Measurements from ENCODE around the gene IKZF2. TPM values are rescaled to one million over a fixed set of nuclear protein-coding genes. Genes with fewer than 3 reads are reported as not detected.

The IKZF2 gene
- total RNA-seq, 1 donor from 2014 or later = 4.0 TPM

DNA sequence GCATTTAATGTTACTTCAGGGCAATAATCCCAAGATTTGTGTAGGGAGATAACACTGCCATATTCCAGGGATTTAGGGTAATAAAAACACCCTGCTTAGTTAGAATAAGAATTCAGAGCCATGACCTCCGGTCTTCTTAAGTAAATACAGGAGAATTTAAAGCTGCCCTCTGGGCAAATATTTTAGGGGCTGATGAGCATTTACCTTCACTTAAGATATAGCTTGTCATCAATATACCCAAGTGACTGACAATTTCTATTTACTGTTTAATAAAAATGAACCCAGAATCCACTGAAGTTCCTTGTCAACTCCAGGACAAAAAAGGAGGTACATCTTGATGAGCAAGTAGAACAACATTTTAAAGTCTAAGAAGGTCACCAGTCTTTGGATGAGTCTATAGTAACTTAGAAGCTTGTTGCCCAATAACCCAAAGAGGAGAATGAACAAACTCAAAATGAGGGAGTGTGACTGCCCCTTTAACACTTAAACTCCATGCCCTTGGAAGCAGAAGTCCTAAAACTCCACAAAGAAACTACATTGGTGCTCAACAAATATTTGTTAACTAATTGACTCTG lies 24.3 kb upstream of the IKZF2 start:
- H3K27me3 Mint-ChIP-seq (ENCODE audit: unreplicated experiment) = no peaks in the 10 kb centered on the region
- no peaks in the 10 kb centered on the region for H3K9me3 Mint-ChIP-seq (ENCODE audit: unreplicated experiment)
- H3K4me3 Mint-ChIP-seq (ENCODE audit: unreplicated experiment) = no peak overlapping the region
- TF ChIP-seq, protein P1, sequence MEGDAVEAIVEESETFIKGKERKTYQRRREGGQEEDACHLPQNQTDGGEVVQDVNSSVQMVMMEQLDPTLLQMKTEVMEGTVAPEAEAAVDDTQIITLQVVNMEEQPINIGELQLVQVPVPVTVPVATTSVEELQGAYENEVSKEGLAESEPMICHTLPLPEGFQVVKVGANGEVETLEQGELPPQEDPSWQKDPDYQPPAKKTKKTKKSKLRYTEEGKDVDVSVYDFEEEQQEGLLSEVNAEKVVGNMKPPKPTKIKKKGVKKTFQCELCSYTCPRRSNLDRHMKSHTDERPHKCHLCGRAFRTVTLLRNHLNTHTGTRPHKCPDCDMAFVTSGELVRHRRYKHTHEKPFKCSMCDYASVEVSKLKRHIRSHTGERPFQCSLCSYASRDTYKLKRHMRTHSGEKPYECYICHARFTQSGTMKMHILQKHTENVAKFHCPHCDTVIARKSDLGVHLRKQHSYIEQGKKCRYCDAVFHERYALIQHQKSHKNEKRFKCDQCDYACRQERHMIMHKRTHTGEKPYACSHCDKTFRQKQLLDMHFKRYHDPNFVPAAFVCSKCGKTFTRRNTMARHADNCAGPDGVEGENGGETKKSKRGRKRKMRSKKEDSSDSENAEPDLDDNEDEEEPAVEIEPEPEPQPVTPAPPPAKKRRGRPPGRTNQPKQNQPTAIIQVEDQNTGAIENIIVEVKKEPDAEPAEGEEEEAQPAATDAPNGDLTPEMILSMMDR (IDR thresholded peaks at IDR 0.05; ENCODE audit: unreplicated experiment) = no peak
- no peaks in the 10 kb centered on the region for H3K36me3 Mint-ChIP-seq (ENCODE audit: low read depth, unreplicated experiment)
- H3K4me1 Mint-ChIP-seq (ENCODE audit: unreplicated experiment) = no peaks in the 10 kb centered on the region
- H3K27ac Mint-ChIP-seq (ENCODE audit: unreplicated experiment) = no peak overlapping the region
- no peak for DNase-seq (ENCODE audit: low spot score)

DNA sequence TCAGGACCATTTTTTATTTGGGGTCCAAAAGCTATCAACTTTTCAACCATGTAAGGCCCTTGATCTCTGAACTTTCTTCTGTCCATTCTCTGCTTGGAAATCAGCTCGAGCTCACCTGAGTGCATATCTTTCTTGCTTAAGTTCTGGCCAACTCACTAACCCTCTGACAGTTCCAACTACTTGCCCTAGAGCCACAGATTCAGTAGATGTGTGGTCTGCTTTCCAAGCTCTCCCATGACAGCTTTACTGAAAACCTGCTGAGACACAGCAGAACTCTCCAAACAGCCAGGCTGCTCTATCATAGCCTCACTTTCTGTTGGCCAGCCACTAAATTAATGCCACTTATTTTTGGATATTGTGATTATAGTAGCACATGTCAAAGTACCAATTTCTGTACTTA lies 21.2 kb upstream of the IKZF2 start:
- Mint-ChIP-seq H3K27me3 (ENCODE audit: unreplicated experiment) (no peaks in the 10 kb centered on the region), H3K27ac (ENCODE audit: unreplicated experiment) (no peak overlapping the region), H3K4me3 (ENCODE audit: unreplicated experiment) (no peak overlapping the region), H3K36me3 (ENCODE audit: low read depth, unreplicated experiment) (no peaks in the 10 kb centered on the region), H3K4me1 (ENCODE audit: unreplicated experiment) (no peaks in the 10 kb centered on the region), H3K9me3 (ENCODE audit: unreplicated experiment) (no peaks in the 10 kb centered on the region)
- DNase-seq (ENCODE audit: low spot score) = no peak
- TF ChIP-seq, protein P1 (IDR thresholded peaks at IDR 0.05; ENCODE audit: unreplicated experiment) = no peak

DNA sequence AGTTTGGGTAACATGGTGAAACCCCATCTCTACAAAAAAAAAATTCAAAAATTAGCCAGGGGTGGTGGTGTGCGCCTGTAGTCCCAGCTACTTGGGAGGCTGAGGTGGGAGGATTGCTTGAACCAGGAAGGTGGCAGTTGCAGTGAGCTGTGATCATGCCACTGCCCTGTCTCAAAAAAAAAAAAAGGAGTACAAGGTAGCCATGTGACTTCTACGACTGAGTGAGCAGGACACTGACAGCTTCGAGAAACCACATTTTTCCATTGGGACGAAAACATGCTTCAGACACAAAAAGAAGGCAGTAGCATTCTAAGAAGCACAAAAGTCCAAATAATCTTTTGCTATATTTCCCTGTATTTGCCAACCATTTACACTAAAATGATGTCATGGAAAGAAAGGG lies 19.7 kb upstream of the IKZF2 start:
- no peak for DNase-seq (ENCODE audit: low spot score)
- TF ChIP-seq, protein P1 (IDR thresholded peaks at IDR 0.05; ENCODE audit: unreplicated experiment) = no peak
- no peaks in the 10 kb centered on the region for H3K9me3 Mint-ChIP-seq (ENCODE audit: unreplicated experiment)
- H3K27ac Mint-ChIP-seq (ENCODE audit: unreplicated experiment) = no peak overlapping the region
- no peaks in the 10 kb centered on the region for H3K27me3 Mint-ChIP-seq (ENCODE audit: unreplicated experiment)
- no peak overlapping the region for H3K4me3 Mint-ChIP-seq (ENCODE audit: unreplicated experiment)
- H3K36me3 Mint-ChIP-seq (ENCODE audit: low read depth, unreplicated experiment) = no peaks in the 10 kb centered on the region
- H3K4me1 Mint-ChIP-seq (ENCODE audit: unreplicated experiment) = no peaks in the 10 kb centered on the region

DNA sequence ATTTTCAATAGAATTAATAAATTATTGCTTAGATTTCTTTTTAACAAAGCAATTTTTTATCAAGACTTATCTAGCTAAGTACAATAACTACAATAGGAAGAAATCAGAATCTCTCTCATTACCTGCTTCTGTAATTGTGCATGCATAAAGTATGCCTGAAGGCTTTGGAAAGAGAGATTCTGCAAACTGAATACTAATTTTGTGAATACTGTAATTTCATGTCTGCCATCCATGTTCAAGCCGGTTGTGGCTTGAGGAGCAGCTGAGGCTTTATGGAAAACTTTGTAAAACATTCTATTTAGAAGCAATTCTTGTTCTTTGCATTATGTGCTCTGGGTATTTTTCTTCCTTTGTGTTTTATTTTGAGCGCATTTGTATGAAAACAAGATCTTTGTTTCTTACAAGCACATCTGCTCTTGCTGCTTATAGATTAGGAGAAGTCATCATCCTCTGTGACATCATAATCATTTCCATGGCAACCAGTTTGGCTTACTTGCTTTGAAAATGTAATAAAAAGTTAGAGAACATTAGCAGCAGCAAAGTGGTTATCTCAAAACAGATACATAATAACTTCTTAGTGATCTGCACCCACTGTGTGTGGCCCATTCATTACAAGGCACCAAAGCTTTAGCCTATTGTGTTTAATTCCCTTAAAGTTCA lies 16.0 kb upstream of the IKZF2 start:
- Mint-ChIP-seq H3K9me3 (ENCODE audit: unreplicated experiment) (no peaks in the 10 kb centered on the region), H3K27me3 (ENCODE audit: unreplicated experiment) (no peaks in the 10 kb centered on the region), H3K36me3 (ENCODE audit: low read depth, unreplicated experiment) (no peaks in the 10 kb centered on the region), H3K4me3 (ENCODE audit: unreplicated experiment) (no peak overlapping the region), H3K4me1 (ENCODE audit: unreplicated experiment) (no peaks in the 10 kb centered on the region), H3K27ac (ENCODE audit: unreplicated experiment) (no peak overlapping the region)
- TF ChIP-seq, protein P1 (IDR thresholded peaks at IDR 0.05; ENCODE audit: unreplicated experiment) = no peak
- DNase-seq (ENCODE audit: low spot score) = no peak

DNA sequence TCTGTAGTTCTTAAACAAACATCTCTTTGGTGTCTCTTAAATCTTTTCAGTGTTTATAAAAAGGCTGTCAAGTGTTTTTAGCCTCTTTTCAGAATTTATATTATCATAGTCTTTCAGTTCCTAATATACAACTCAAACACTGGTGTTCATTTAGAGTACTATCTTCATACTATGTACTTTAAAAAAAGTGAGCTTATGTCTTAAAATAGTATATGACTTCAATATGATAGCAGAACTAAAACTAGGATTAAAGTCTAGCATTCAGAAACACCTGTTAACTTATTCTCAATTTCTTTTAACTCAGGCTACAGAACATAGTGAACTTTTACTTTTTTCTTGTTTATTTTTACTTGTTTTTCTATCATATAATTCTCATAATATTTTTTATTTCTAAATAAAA lies 14.7 kb upstream of the IKZF2 start:
- no peaks in the 10 kb centered on the region for H3K27me3 Mint-ChIP-seq (ENCODE audit: unreplicated experiment)
- TF ChIP-seq, protein P1 (IDR thresholded peaks at IDR 0.05; ENCODE audit: unreplicated experiment) = no peak
- H3K4me1 Mint-ChIP-seq (ENCODE audit: unreplicated experiment) = no peaks in the 10 kb centered on the region
- H3K9me3 Mint-ChIP-seq (ENCODE audit: unreplicated experiment) = no peaks in the 10 kb centered on the region
- H3K36me3 Mint-ChIP-seq (ENCODE audit: low read depth, unreplicated experiment) = no peaks in the 10 kb centered on the region
- H3K4me3 Mint-ChIP-seq (ENCODE audit: unreplicated experiment) = no peak overlapping the region
- no peak for DNase-seq (ENCODE audit: low spot score)
- H3K27ac Mint-ChIP-seq (ENCODE audit: unreplicated experiment) = no peak overlapping the region
